Panc1 (cell line): ENCODE measurements around the gene LRRC4. TPM values are rescaled to one million over a fixed set of nuclear protein-coding genes. Genes with fewer than 3 reads are reported as not detected.

Experiments
- ATAC-seq: fragments of 200-7000 bp; cut with Tn5 transposase; 2 replicates; pipeline ENCODE4 v1.9.1; 2020; ENCODE audit warnings: mild to moderate bottlenecking, moderate library complexity
- BruUV-seq: library from RNA; stranded (reverse); fragments of 400-500 nt; replicated peaks from 2 replicates; lab custom pipeline; 2021; lab: Mats Ljungman, UMichigan
- CTCF ChIA-PET: fragments of 300-600 bp; sonication (Branson Sonifier 250); formaldehyde crosslinking; loops from one replicate; lab custom pipeline; 2022; ENCODE audit warnings: antibody characterized with exemption; lab: Charles Lee
- POLR2A ChIA-PET: fragments of 300-600 bp; sonication (Branson Sonifier 250); formaldehyde crosslinking; loops from one replicate; lab custom pipeline; 2022; ENCODE audit warnings: antibody characterized with exemption; lab: Charles Lee
- DNase-seq: peaks from one replicate; pipeline ENCODE4 v3.0.0-alpha.2; 2010; ENCODE audit warnings: low read depth, low spot score
- H3K27ac ChIP-seq: 2 replicates; pipeline ENCODE4 v1.5.1; 2011; ENCODE audit warnings: mild to moderate bottlenecking, low read length, inconsistent platforms
- H3K27me3 ChIP-seq: fragments of 200-500 bp; sonication (Bioruptor generic); 2 replicates; pipeline ENCODE4 v1.6.0; 2014; ENCODE audit warnings: low read length, inconsistent platforms; ENCODE audit not compliant: control insufficient read depth, insufficient read depth
- H3K36me3 ChIP-seq: fragments of 200-500 bp; sonication (Bioruptor generic); 2 replicates; pipeline ENCODE4 v1.5.1; 2014; ENCODE audit warnings: inconsistent platforms, mild to moderate bottlenecking, low read length, moderate library complexity; ENCODE audit not compliant: control insufficient read depth, insufficient read depth
- H3K4me1 ChIP-seq: 2 replicates; pipeline ENCODE4 v1.5.1; 2011; ENCODE audit warnings: inconsistent platforms, mild to moderate bottlenecking, low read length, moderate library complexity; ENCODE audit not compliant: control insufficient read depth, insufficient read depth
- H3K4me3 ChIP-seq, 2 experiments: 2 replicates each; pipeline ENCODE4 v1.5.1; 2011 to 2012; ENCODE audit warnings: low read depth in 2 of 2, low read length in 2 of 2, mild to moderate bottlenecking in 2 of 2, inconsistent platforms in 1 of 2, moderate library complexity in 1 of 2
- H3K9me3 ChIP-seq: fragments of 200-500 bp; sonication (Bioruptor generic); 2 replicates; pipeline ENCODE4 v1.5.1; 2014; ENCODE audit warnings: low read depth, mild to moderate bottlenecking, inconsistent platforms, low read length, moderate library complexity; ENCODE audit not compliant: control insufficient read depth, insufficient read depth
- CTCF ChIP-seq: fragments of 450-650 bp; IDR thresholded peaks from 2 replicates; pipeline ENCODE4 v1.5.1; 2017; ENCODE audit warnings: mild to moderate bottlenecking
- POLR2AphosphoS5 ChIP-seq: IDR thresholded peaks from 2 replicates; pipeline ENCODE4 v1.6.1; 2012; ENCODE audit warnings: mild to moderate bottlenecking, low read depth, low read length, moderate library complexity
- SIN3A ChIP-seq: IDR thresholded peaks from 2 replicates; pipeline ENCODE4 v1.6.1; 2012; ENCODE audit warnings: low read depth, mild to moderate bottlenecking, low read length, moderate library complexity, borderline replicate concordance; ENCODE audit not compliant: insufficient read depth
- TCF7L2 ChIP-seq: IDR thresholded peaks from 2 replicates; pipeline ENCODE4 v1.6.1; 2011; ENCODE audit warnings: mild to moderate bottlenecking, low read depth, low read length, inconsistent platforms
- in situ Hi-C: cut with HindIII; loops from 2 replicates; pipeline ENCODE4 v1.10.0; 2016; ENCODE audit warnings: low sequenced_read_pairs, low pct_unique_long_range_greater_than_20kb
- intact Hi-C: fragments of 100-400 bp; cut with micrococcal nuclease; formaldehyde crosslinking; loops from one replicate; pipeline ENCODE4 v1.10.0; 2022; ENCODE audit not compliant: unreplicated experiment
- total RNA-seq: library from RNA; stranded (reverse); gene quantifications from one replicate; pipeline ENCODE4 v1.2.1, GENCODE V29; 2021; ENCODE audit not compliant: unreplicated experiment
- TF ChIP-seq, protein P1 (sequence below), 2 experiments: IDR thresholded peaks; 2 replicates each; pipeline ENCODE4 v1.6.1; 2011 to 2012; ENCODE audit warnings: low read depth in 2 of 2, control low read depth in 1 of 2, low read length in 1 of 2, mild to moderate bottlenecking in 1 of 2, moderate library complexity in 1 of 2; ENCODE audit not compliant: insufficient read depth in 1 of 2

LRRC4 gene
- total RNA-seq, 1 experiment from 2014 or later: not detected

GRCh38 chr7:128042012-128042411, 10.8 kb upstream of the LRRC4 start:
- Histone ChIP-seq H3K4me3 (no peak overlapping the region), H3K36me3 (no peaks in the 10 kb centered on the region), H3K9me3 (no peaks in the 10 kb centered on the region), H3K27me3 (no peaks in the 10 kb centered on the region), H3K27ac (no peak overlapping the region), H3K4me1 (no peaks in the 10 kb centered on the region)
- in situ Hi-C loops (no loop called here), intact Hi-C loops (no loop called here)
- ChIA-PET CTCF (no interaction called here), POLR2A (no interaction called here)
- TF ChIP-seq, protein P1, sequence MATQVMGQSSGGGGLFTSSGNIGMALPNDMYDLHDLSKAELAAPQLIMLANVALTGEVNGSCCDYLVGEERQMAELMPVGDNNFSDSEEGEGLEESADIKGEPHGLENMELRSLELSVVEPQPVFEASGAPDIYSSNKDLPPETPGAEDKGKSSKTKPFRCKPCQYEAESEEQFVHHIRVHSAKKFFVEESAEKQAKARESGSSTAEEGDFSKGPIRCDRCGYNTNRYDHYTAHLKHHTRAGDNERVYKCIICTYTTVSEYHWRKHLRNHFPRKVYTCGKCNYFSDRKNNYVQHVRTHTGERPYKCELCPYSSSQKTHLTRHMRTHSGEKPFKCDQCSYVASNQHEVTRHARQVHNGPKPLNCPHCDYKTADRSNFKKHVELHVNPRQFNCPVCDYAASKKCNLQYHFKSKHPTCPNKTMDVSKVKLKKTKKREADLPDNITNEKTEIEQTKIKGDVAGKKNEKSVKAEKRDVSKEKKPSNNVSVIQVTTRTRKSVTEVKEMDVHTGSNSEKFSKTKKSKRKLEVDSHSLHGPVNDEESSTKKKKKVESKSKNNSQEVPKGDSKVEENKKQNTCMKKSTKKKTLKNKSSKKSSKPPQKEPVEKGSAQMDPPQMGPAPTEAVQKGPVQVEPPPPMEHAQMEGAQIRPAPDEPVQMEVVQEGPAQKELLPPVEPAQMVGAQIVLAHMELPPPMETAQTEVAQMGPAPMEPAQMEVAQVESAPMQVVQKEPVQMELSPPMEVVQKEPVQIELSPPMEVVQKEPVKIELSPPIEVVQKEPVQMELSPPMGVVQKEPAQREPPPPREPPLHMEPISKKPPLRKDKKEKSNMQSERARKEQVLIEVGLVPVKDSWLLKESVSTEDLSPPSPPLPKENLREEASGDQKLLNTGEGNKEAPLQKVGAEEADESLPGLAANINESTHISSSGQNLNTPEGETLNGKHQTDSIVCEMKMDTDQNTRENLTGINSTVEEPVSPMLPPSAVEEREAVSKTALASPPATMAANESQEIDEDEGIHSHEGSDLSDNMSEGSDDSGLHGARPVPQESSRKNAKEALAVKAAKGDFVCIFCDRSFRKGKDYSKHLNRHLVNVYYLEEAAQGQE (IDR thresholded peaks at IDR 0.05; ENCODE audit: insufficient read depth in 1 of 2, low read depth in 2 of 2, low read length in 1 of 2): no peak
- TF ChIP-seq TCF7L2 (no peak), SIN3A (no peak), CTCF (no peak), POLR2AphosphoS5 (no peak)
- no TSS peak for BruUV-seq
- DNase-seq: no peak
- ATAC-seq: no peak

- ATAC-seq: no peak
- POLR2A ChIA-PET: no interaction called here
These were observed 10.0 kb upstream of the LRRC4 start for GRCh38 chr7:128041203-128041602.

More at GRCh38 chr7:128041203-128041602, 10.0 kb upstream of the LRRC4 start:
- no peak overlapping the region for H3K27ac ChIP-seq
- in situ Hi-C loops (no loop called here), intact Hi-C loops (no loop called here)
- H3K9me3 ChIP-seq: no peaks in the 10 kb centered on the region
- DNase-seq: no peak
- H3K27me3 ChIP-seq: no peaks in the 10 kb centered on the region
- H3K36me3 ChIP-seq: no peaks in the 10 kb centered on the region
- H3K4me3 ChIP-seq: no peak overlapping the region
- TF ChIP-seq TCF7L2 (no peak), CTCF (no peak), POLR2AphosphoS5 (no peak), SIN3A (no peak)
- TF ChIP-seq, protein P1 (IDR thresholded peaks at IDR 0.05; ENCODE audit: insufficient read depth in 1 of 2, low read depth in 2 of 2, low read length in 1 of 2): no peak
- CTCF ChIA-PET: no interaction called here
- no TSS peak for BruUV-seq
- H3K4me1 ChIP-seq: no peaks in the 10 kb centered on the region
